ENCODE measurements around the gene BCAP31. TPM values are rescaled to one million over a fixed set of nuclear protein-coding genes. Genes with fewer than 3 reads are reported as not detected.

The BCAP31 gene
- total RNA-seq, 1 experiment from 2014 or later = 138 TPM

DNA sequence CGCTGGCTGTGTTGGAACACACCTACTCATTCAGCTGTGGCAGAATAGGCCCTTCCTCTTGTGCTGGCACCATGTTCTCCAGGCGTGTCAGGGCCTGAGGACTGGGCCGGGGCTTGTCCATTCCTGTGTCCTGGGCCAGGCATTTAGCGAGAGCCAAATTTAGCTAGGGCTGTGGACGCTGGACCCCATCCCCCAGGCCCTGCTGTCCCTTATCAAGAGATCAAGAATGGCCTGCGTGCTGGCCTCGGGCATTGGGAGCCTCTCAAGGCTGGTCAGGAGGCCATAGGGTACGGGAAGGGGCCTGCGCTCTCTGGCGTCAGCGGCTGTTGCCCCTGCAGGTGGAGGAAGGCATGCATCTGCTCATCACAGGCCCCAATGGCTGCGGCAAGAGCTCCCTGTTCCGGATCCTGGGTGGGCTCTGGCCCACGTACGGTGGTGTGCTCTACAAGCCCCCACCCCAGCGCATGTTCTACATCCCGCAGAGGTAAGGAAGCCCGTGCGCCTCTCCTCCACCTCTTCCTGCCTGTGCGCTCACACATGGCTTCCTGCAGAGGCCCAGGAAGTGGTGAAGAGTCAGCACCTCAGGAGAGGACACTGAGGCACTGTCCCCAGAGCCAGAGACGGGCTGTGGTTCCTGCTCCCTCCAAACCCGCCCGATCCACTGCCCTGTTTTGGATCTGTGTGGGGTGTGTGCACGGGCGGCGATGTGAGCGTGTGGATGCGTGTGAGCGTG is 15.7 kb upstream of the BCAP31 start:
- no peak overlapping the region for H4K91ac ChIP-seq (ENCODE audit: insufficient read length, low read depth, low read length)
- H3K27ac Mint-ChIP-seq = no peak overlapping the region

More for the DNA sequence above, 15.7 kb upstream of the BCAP31 start:
- H3K9me3 ChIP-seq (ENCODE audit: control insufficient read depth, low read depth, low read length) = peaks cover 13% of the 10 kb centered on the region
- Mint-ChIP-seq H3K4me1 (peaks cover 7 to 12% of the 10 kb centered on the region in 2 experiments), H3K9me3 (peaks cover 61 to 75% of the 10 kb centered on the region in 2 experiments), H3K27me3 (ENCODE audit: low read depth) (no peaks in the 10 kb centered on the region), H3K4me3 (no peak overlapping the region), H3K36me3 (ENCODE audit: insufficient read depth in 1 of 3, low read depth in 3 of 3) (peaks cover 7 to 19% (median 9%) of the 10 kb centered on the region in 3 experiments; a peak in 5 of 7 replicates)
- no peak overlapping the region for H3K27ac ChIP-seq (ENCODE audit: insufficient read length, low read depth, low read length)
- no peak overlapping the region for H3K9ac ChIP-seq (ENCODE audit: extremely low read depth, insufficient read length, low read length)
- WGBS (ENCODE audit: extremely low coverage, insufficient read length, low lambda C conversion rate) = no CpG with 5 or more reads among the region's 29 CpGs
- H3K4me1 ChIP-seq (ENCODE audit: insufficient read depth, low read length) = no peaks in the 10 kb centered on the region
- no peak overlapping the region for H2AK5ac ChIP-seq (ENCODE audit: insufficient read length, low read length)
- TF ChIP-seq, protein P1, sequence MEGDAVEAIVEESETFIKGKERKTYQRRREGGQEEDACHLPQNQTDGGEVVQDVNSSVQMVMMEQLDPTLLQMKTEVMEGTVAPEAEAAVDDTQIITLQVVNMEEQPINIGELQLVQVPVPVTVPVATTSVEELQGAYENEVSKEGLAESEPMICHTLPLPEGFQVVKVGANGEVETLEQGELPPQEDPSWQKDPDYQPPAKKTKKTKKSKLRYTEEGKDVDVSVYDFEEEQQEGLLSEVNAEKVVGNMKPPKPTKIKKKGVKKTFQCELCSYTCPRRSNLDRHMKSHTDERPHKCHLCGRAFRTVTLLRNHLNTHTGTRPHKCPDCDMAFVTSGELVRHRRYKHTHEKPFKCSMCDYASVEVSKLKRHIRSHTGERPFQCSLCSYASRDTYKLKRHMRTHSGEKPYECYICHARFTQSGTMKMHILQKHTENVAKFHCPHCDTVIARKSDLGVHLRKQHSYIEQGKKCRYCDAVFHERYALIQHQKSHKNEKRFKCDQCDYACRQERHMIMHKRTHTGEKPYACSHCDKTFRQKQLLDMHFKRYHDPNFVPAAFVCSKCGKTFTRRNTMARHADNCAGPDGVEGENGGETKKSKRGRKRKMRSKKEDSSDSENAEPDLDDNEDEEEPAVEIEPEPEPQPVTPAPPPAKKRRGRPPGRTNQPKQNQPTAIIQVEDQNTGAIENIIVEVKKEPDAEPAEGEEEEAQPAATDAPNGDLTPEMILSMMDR (conservative IDR thresholded peaks at IDR 0.05) = no peak
- no peak overlapping the region for H4K5ac ChIP-seq (ENCODE audit: insufficient read length, low read depth, low read length)
- no peak overlapping the region for H2BK20ac ChIP-seq (ENCODE audit: low read depth, low read length, poor library complexity, severe bottlenecking)
- H3K14ac ChIP-seq (ENCODE audit: insufficient read depth, low read length) = no peak overlapping the region
- no peaks in the 10 kb centered on the region for H3K79me2 ChIP-seq (ENCODE audit: insufficient read depth, low read length)
- no peaks in the 10 kb centered on the region for H3K79me1 ChIP-seq (ENCODE audit: insufficient read depth, low read depth, low read length, poor library complexity, severe bottlenecking)
- no peaks in the 10 kb centered on the region for H3K27me3 ChIP-seq (ENCODE audit: insufficient read depth, low read length)
- no peak overlapping the region for H3K4ac ChIP-seq (ENCODE audit: low read depth, low read length)
- H3K4me2 ChIP-seq (ENCODE audit: insufficient read depth, insufficient read length, low read length) = no peak overlapping the region
- H4K20me1 ChIP-seq (ENCODE audit: control insufficient read depth, insufficient read depth, insufficient read length) = no peaks in the 10 kb centered on the region
- no peak overlapping the region for H2AFZ ChIP-seq (ENCODE audit: low read length)
- no peak overlapping the region for H2BK5ac ChIP-seq (ENCODE audit: insufficient read length, low read length)
- DNase-seq = no peak
- H3K23me2 ChIP-seq (ENCODE audit: insufficient read length, low read depth, low read length, poor library complexity, severe bottlenecking) = peaks cover 7% of the 10 kb centered on the region
- no peak overlapping the region for H3T11ph ChIP-seq (ENCODE audit: low read length)
- H3K56ac ChIP-seq (ENCODE audit: insufficient read length, low read depth, low read length) = no peak overlapping the region
- no peak overlapping the region for H2BK12ac ChIP-seq (ENCODE audit: insufficient read length, low read depth, low read length)
- H3K18ac ChIP-seq (ENCODE audit: insufficient read length, low read depth, low read length) = no peak overlapping the region
- no peak overlapping the region for H2BK120ac ChIP-seq (ENCODE audit: low read depth, low read length, poor library complexity, severe bottlenecking)
- H4K8ac ChIP-seq (replicated peaks; ENCODE audit: insufficient read length, low read depth, low read length) = no peak overlapping the region
- no peak overlapping the region for H3K23ac ChIP-seq (ENCODE audit: insufficient read length, low read depth, low read length)
- H2BK15ac ChIP-seq (ENCODE audit: low read depth, low read length) = no peak overlapping the region
